Tibial artery (tissue), 4 donors: ENCODE results near the gene MAGEB4.

Source experiments
- DNase-seq, 2 donors: peaks; one replicate each; pipeline ENCODE4 v3.0.0-alpha.2; 2019
- H3K27ac ChIP-seq, 2 donors: fragments of 200-600 bp; sonication (generic) in 1 of 2; 1 replicate in 1 of 2; 2 replicates in 1 of 2; pipeline ENCODE4 v1.5.1; 2018 to 2019; ENCODE audit warnings: mild to moderate bottlenecking in 1 of 2
- H3K27me3 ChIP-seq, 2 donors: fragments of 200-600 bp; sonication (generic) in 1 of 2; one replicate each; pipeline versions ENCODE4 v1.5.1 to v1.6.0; 2016 to 2019
- H3K36me3 ChIP-seq, 3 donors: fragments of 200-600 bp; sonication (generic) in 2 of 3; one replicate each; pipeline ENCODE4 v1.5.1; 2016 to 2019; ENCODE audit warnings: mild to moderate bottlenecking in 2 of 3
- H3K4me1 ChIP-seq, 4 donors: fragments of 200-600 bp; sonication (generic) in 2 of 4; 1 replicate in 3 of 4; 2 replicates in 1 of 4; pipeline ENCODE4 v1.5.1; 2016 to 2019
- H3K4me3 ChIP-seq, 2 donors: fragments of 200-600 bp; sonication (generic) in 1 of 2; 1 replicate in 1 of 2; 2 replicates in 1 of 2; pipeline ENCODE4 v1.5.1; 2018 to 2019; ENCODE audit warnings: mild to moderate bottlenecking in 2 of 2
- H3K9me3 ChIP-seq, 3 donors: fragments of 200-600 bp; sonication (generic) in 1 of 3; one replicate each; pipeline ENCODE4 v1.5.1; 2016 to 2019
- intact Hi-C: fragments of 100-400 bp; cut with DNase I; formaldehyde crosslinking; loops from one replicate; pipeline ENCODE4 v1.15.0; 2023; ENCODE audit warnings: low total_unique reads
- TF ChIP-seq, protein P1 (sequence below), 2 experiments: fragments of 200-600 bp in 1 of 2; fragments of 450-650 bp in 1 of 2; IDR thresholded peaks; one replicate each; pipeline ENCODE4 v1.5.1; 2017 to 2019; ENCODE audit warnings: antibody characterized with exemption in 2 of 2, mild to moderate bottlenecking in 1 of 2, moderate library complexity in 1 of 2

MAGEB4 gene

DNA sequence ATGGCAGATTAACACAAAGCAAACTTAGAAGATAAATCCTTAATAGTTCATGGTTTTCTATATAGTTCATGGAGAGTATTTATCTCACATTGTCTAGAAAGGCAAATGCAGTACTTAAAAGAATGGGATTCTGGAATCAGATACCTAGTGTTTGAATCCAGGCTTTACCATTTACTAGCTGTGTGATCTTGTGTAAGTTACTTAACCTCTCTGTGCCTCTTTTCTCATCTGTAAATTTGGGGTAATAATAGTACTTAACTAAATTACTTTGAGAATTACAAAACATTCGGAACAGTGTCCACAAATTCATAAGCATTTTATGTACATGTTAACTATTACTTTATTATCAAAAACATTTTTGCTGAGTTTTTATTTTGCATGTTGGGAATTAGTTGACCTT, 21.0 kb downstream of the MAGEB4 start:
- no peaks in the 10 kb centered on the region for H3K9me3 ChIP-seq
- intact Hi-C loops = no loop called here
- no peaks in the 10 kb centered on the region for H3K4me1 ChIP-seq
- no peak overlapping the region for H3K4me3 ChIP-seq
- H3K36me3 ChIP-seq = no peaks in the 10 kb centered on the region
- DNase-seq = no peak
- H3K27ac ChIP-seq = no peak overlapping the region
- H3K27me3 ChIP-seq = no peaks in the 10 kb centered on the region
- TF ChIP-seq, protein P1, sequence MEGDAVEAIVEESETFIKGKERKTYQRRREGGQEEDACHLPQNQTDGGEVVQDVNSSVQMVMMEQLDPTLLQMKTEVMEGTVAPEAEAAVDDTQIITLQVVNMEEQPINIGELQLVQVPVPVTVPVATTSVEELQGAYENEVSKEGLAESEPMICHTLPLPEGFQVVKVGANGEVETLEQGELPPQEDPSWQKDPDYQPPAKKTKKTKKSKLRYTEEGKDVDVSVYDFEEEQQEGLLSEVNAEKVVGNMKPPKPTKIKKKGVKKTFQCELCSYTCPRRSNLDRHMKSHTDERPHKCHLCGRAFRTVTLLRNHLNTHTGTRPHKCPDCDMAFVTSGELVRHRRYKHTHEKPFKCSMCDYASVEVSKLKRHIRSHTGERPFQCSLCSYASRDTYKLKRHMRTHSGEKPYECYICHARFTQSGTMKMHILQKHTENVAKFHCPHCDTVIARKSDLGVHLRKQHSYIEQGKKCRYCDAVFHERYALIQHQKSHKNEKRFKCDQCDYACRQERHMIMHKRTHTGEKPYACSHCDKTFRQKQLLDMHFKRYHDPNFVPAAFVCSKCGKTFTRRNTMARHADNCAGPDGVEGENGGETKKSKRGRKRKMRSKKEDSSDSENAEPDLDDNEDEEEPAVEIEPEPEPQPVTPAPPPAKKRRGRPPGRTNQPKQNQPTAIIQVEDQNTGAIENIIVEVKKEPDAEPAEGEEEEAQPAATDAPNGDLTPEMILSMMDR (IDR thresholded peaks at IDR 0.05) = no peak

DNA sequence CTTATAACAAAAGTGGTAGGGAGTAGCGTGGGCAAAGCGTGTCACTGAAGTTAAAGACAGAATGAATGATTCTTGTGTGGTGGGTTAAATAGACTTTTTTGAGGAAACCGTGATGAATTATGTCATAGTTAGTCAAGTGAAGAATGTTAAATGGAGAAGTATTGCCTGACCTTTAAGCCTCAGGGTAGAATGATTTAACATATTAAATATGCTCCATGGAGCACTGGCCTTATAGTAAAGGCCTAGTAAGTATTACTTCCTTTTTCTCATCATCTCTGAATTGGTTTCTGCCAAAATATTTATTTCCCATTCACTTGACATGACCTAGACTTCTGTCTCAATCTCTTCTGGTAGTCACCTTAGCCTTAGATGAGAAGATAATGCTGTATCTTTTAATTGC, 28.8 kb downstream of the MAGEB4 start:
- Histone ChIP-seq H3K36me3 (no peaks in the 10 kb centered on the region), H3K27ac (no peak overlapping the region), H3K4me1 (no peaks in the 10 kb centered on the region), H3K4me3 (no peak overlapping the region), H3K27me3 (no peaks in the 10 kb centered on the region), H3K9me3 (no peaks in the 10 kb centered on the region)
- TF ChIP-seq, protein P1 (IDR thresholded peaks at IDR 0.05) = no peak
- DNase-seq = no peak
- intact Hi-C loops = no loop called here

DNA sequence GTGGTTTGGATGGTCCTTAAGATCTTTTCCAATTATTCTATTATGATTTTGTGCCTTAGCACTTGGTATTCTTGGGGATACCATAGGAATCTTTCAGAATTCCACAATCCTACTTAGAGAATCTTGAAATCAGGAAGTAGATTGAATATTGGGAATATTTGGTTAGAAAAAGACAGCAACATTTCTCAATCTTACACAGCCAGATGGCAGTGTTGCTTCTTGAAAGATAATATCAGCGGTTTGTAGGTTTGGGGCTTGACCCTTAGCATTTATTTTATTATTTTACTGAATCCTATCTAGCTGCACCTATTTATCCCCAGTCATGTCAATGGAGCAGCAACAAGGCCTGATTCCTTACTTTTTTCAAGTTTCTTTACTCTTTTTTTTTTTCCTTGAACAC, 33.7 kb downstream of the MAGEB4 start:
- H3K27me3 ChIP-seq = no peaks in the 10 kb centered on the region
- no peak overlapping the region for H3K4me3 ChIP-seq
- intact Hi-C loops = no loop called here
- no peak for DNase-seq
- no peaks in the 10 kb centered on the region for H3K9me3 ChIP-seq
- TF ChIP-seq, protein P1 (IDR thresholded peaks at IDR 0.05) = no peak
- H3K36me3 ChIP-seq = no peaks in the 10 kb centered on the region
- H3K27ac ChIP-seq = no peak overlapping the region
- H3K4me1 ChIP-seq = no peaks in the 10 kb centered on the region

DNA sequence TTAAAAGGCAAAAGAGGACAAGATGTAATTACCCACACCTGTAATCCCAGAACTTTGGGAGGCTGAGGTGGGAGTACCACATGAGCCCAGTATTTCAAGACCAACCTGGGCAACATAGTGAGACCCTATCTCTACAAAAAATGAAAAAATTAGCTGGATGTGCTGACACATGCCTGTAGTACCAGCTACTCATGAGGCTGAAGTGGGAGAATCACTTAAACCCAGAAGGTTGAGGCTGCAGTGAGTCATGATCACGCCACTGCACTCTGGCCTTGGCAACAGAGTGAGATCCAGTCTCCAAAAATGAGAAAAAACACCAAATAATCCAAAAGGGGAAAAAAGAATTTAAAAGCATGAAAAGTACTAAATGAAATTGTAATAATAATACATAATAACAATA, 36.6 kb downstream of the MAGEB4 start:
- Histone ChIP-seq H3K27ac (no peak overlapping the region), H3K4me3 (no peak overlapping the region), H3K4me1 (no peaks in the 10 kb centered on the region), H3K27me3 (no peaks in the 10 kb centered on the region), H3K9me3 (no peaks in the 10 kb centered on the region), H3K36me3 (no peaks in the 10 kb centered on the region)
- TF ChIP-seq, protein P1 (IDR thresholded peaks at IDR 0.05) = no peak
- DNase-seq = no peak
- intact Hi-C loops = no loop called here

DNA sequence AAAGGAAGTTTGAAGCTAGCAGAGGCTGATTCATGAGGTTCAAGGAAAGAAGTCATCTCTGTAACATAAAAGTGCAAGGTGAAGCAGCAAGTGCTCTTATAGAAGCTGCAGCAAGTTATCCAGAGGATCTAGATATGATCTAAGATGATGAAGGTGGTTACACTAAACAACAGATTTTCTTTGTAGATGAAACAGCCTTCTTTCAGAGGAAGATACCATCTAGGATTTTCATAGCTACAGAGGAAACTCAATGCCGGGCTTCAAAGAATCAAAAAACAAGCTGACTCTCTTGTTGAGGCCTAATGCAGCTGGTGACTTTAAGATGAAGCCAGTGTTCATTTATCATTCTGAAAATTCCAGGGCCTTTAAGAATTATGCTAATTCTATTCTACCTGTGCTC, 38.6 kb downstream of the MAGEB4 start:
- TF ChIP-seq, protein P1 (IDR thresholded peaks at IDR 0.05) = no peak
- Histone ChIP-seq H3K9me3 (no peaks in the 10 kb centered on the region), H3K27me3 (no peaks in the 10 kb centered on the region), H3K4me1 (no peaks in the 10 kb centered on the region), H3K27ac (no peak overlapping the region), H3K4me3 (no peak overlapping the region), H3K36me3 (no peaks in the 10 kb centered on the region)
- intact Hi-C loops = no loop called here
- no peak for DNase-seq

DNA sequence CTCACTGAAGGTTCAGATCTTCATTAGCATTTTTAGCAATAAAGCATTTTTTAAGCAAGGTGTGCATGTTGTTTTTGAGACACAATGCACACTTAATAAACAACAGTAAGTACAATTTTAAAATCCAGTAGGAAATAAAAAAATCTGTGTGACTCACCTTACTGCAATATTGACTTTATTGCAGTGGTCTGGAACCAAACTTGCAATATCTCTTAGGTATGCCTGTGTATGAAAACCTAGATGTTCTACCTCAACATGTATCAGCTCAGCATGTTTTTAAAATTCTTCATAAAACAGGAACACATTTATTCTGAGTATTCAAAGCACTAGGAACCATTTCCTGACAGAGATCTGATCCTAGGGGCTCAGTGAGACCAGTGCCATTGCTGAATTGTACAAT, 40.7 kb downstream of the MAGEB4 start:
- DNase-seq = no peak
- no peaks in the 10 kb centered on the region for H3K4me1 ChIP-seq
- no peaks in the 10 kb centered on the region for H3K36me3 ChIP-seq
- intact Hi-C loops = no loop called here
- H3K27ac ChIP-seq = no peak overlapping the region
- TF ChIP-seq, protein P1 (IDR thresholded peaks at IDR 0.05) = no peak
- H3K9me3 ChIP-seq = no peaks in the 10 kb centered on the region
- no peaks in the 10 kb centered on the region for H3K27me3 ChIP-seq
- H3K4me3 ChIP-seq = no peak overlapping the region
